GM19468 (cell line): ENCODE results near the gene POLD1.
"Not testable (repeated sequence)": the region's sequence is repeated elsewhere in the genome, so short reads cannot be mapped to it uniquely, and the experiment has no call there.

Source experiments
- ATAC-seq: cut with Tn5 transposase; IDR thresholded peaks from one replicate; pipeline ENCODE4 v1.9.1; 2021; ENCODE audit warnings: mild to moderate bottlenecking, moderate library complexity, moderate number of reproducible peaks; ENCODE audit not compliant: unreplicated experiment; ENCODE audit errors: extremely low read depth

The POLD1 gene

GRCh38 chr19:50383852-50384684 is at the start of gene POLD1:
Gene POLD1, plus strand, starts transcription at chr19:50384347. Its CDS starts 14,505 bp downstream, at chr19:50398852.
- ATAC-seq: peak; percentile 75

- ATAC-seq: no peak
These were observed 49.3 kb upstream of the POLD1 start for GRCh38 chr19:50334741-50335421.

- ATAC-seq: not testable (repeated sequence)
These were observed 47.1 kb upstream of the POLD1 start for GRCh38 chr19:50337031-50337430.

- no peak for ATAC-seq
These were observed 43.8 kb upstream of the POLD1 start for GRCh38 chr19:50340331-50340730.

GRCh38 chr19:50341091-50341564 is 43.0 kb upstream of the POLD1 start:
- ATAC-seq: peak; percentile 35

GRCh38 chr19:50344661-50345318 is 39.4 kb upstream of the POLD1 start:
- no peak for ATAC-seq

- ATAC-seq: not testable (repeated sequence)
These were observed 37.0 kb upstream of the POLD1 start for GRCh38 chr19:50347089-50347581.

GRCh38 chr19:50349277-50350057 is 34.7 kb upstream of the POLD1 start:
- ATAC-seq: no peak

- ATAC-seq: no peak
These were observed 31.9 kb upstream of the POLD1 start for GRCh38 chr19:50352242-50352641.

GRCh38 chr19:50353487-50353880 is 30.7 kb upstream of the POLD1 start:
- ATAC-seq: not testable (repeated sequence)

- ATAC-seq: no peak
These were observed 27.4 kb upstream of the POLD1 start for GRCh38 chr19:50356691-50357177.

- no peak for ATAC-seq
These were observed 26.7 kb upstream of the POLD1 start for GRCh38 chr19:50357178-50358100.

GRCh38 chr19:50358483-50359327 is 25.4 kb upstream of the POLD1 start:
- ATAC-seq: no peak

- ATAC-seq: no peak
These were observed 24.8 kb upstream of the POLD1 start for GRCh38 chr19:50359328-50359818.

GRCh38 chr19:50361290-50362029 is 22.7 kb upstream of the POLD1 start:
- ATAC-seq: no peak

GRCh38 chr19:50362030-50362412 is 22.1 kb upstream of the POLD1 start:
- no peak for ATAC-seq
